ENCODE data around the gene AFF3.

GRCh38 chr2:99623035-99623434 lies 519.4 kb downstream of the AFF3 start:
- TF ChIP-seq CTCF (optimal IDR thresholded peaks at IDR 0.05 in 1 of 3, IDR thresholded peaks at IDR 0.05 in 1 of 3, conservative IDR thresholded peaks at IDR 0.05 in 1 of 3; ENCODE audit: extremely low read depth in 1 of 3, insufficient read depth in 2 of 3, low read length in 3 of 3) (no peak), EZH2 (IDR thresholded peaks at IDR 0.05; ENCODE audit: low read length) (no peak)

Measured in keratinocyte (primary cell).